Fibroblast of peridontal ligament (primary cell): ENCODE results near the gene POGK.
A peak's percentile ranks its signal among the peaks of the same experiment; 100 is the strongest.

ENCODE experiments used
- DNase-seq: peaks from one replicate; pipeline ENCODE4 v3.0.0-alpha.2; 2010; ENCODE audit errors: extremely low read depth

The POGK gene

DNA sequence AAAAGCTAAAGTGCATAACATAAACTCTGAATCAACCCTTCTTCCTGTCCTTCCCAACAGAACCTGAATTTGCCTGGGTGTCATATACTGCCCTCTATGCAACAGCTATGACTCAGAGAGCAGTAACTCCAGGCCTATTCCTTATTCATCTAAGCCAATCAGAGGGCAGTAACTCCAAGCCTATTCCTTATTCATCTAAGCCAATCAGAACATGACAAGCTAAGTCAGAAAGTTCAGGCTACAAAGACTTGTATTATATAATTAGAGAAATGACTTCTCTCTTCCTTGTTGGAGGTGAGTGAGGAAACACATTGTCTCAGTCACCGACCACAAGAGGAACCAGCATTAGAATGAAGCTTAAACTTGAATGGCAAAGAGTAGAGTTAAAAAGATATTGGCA is 63.0 kb downstream of the POGK start:
- DNase-seq = peak; percentile 6

DNA sequence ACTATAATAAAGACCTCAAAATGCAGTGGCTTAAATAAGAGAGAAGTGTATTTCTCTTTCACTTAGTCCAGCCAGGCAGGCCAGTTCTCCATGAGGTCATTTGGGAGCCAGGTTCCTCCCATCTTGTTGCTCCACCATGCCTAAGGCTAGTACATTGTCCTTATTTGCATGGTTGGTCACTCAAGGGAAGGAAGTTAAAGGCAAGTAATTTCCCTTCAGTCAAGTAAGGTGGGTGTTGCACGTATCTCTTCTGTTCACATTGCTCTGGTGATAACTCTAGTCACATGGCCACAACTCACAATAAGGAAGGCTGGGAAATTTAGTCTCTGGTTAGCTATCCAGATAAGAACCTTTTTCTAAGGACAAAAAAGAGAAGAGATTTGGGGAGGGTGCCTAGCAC is 64.0 kb downstream of the POGK start:
- DNase-seq = no peak

DNA sequence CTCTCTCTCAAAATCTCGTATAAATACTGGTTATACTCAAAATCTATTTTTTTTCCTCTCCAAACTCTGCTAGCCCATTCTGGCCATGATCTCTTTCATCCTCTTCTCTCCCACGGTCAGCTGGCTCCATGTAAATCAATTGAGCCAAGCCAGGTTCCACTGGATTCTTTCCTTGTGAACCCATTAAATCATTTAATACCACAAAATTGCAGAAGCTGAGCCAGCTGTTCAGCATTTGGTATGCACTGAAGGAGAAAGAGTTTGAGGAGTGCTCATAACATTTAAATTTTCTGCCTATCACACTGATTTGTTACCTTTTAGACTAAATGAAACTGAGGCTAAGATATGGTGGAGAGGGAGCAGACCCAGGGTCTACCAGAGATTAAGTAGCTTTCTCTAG is 65.9 kb downstream of the POGK start:
- DNase-seq = peak; percentile 11

GRCh38 chr1:166905900-166906299 is 66.6 kb downstream of the POGK start:
- DNase-seq = peak; percentile 30
